Epithelial cell of proximal tubule (primary cell): ENCODE results near the gene SLC12A6. TPM values are rescaled to one million over a fixed set of nuclear protein-coding genes. Genes with fewer than 3 reads are reported as not detected.

ENCODE experiments used
- DNase-seq: peaks from one replicate; pipeline ENCODE4 v3.0.0-alpha.2; 2011; ENCODE audit warnings: low read depth
- H3K4me3 ChIP-seq: 2 replicates; pipeline ENCODE4 v1.5.1; 2011; ENCODE audit warnings: low read depth, mild to moderate bottlenecking, low read length
- CTCF ChIP-seq: conservative IDR thresholded peaks from 2 replicates; pipeline ENCODE4 v1.5.1; 2012; ENCODE audit warnings: low read depth, mild to moderate bottlenecking, low read length
- total RNA-seq: library from RNA; depleted of rRNA; stranded (reverse); fragments of >200 nt; gene quantifications from 2 replicates; pipeline ENCODE4 v1.2.3, GENCODE V29; 2015

SLC12A6 gene
- total RNA-seq, 1 donor from 2014 or later, result 8.3 TPM

DNA sequence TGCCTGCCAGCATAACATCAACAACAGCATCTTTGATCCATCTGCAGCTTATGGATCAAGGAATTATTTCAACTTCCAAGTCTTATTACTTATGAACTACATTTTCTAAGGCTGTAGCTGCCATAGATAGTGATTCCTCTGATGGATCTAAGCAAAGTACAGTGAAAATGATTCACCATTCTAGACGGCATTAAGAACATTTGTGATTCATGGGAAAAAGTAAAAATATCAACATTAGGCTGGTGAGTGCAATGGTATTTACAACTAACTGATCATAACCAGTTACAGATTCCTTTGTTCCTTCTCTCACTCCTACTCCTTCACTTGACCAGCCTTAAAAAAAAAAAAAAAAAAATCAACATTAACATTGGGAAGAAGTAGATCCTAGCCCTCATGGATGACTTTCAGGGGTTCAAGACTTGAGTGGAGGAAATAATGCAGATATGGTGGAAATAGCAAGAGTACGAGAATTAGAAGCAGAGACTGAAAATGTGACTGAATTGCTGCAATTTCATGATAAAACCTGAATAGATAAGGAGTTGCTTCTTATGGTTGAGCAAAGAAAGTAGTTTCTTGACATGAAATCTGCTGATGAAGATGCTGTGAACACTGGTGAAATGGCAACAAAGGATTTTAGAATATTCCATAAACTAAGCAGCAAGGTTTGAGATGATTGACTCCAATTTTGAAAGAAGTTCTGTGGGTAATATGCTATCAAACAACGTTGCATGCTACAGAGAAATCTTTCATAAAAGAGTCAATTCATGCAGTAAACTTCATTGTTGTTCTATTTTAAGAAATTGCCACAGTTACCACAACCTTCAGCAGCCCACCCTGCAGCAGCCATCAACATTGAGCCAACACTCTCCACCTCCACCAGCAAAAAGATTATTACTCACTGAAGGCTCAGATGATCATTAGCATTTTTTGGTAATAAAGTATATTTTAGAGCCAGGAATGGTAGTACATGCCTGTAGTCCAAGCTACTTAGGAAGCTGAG is 22.8 kb downstream of the SLC12A6 start:
- H3K4me3 ChIP-seq, result no peak overlapping the region
- TF ChIP-seq CTCF, result no peak
- DNase-seq, result no peak

- no peak for DNase-seq
- no peak overlapping the region for H3K4me3 ChIP-seq
- TF ChIP-seq CTCF, result no peak
Measured at GRCh38 chr15:34311563-34311962, 26.0 kb downstream of the SLC12A6 start.

GRCh38 chr15:34304613-34305012 is 33.0 kb downstream of the SLC12A6 start:
- no peak for DNase-seq
- TF ChIP-seq CTCF, result no peak
- no peak overlapping the region for H3K4me3 ChIP-seq

DNA sequence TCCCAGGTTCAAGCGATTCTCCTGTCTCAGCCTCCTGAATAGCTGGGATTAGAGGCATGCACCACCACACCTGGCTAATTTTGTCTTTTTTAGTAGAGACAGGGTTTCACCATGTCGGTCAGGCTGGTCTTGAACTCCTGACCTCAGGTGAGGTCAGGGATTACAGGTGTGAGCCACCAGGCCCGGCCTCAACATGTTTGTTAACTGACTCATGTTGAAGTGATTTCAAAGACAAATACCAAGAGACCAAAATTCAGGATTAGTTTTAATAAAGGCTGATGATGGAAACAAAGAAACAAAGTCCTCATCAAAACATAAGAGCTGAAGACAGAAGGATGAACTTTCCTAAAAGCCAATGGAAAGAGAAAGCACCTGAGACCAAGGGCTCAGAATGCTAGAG is 36.5 kb downstream of the SLC12A6 start:
- no peak for DNase-seq
- no peak overlapping the region for H3K4me3 ChIP-seq
- TF ChIP-seq CTCF, result no peak

DNA sequence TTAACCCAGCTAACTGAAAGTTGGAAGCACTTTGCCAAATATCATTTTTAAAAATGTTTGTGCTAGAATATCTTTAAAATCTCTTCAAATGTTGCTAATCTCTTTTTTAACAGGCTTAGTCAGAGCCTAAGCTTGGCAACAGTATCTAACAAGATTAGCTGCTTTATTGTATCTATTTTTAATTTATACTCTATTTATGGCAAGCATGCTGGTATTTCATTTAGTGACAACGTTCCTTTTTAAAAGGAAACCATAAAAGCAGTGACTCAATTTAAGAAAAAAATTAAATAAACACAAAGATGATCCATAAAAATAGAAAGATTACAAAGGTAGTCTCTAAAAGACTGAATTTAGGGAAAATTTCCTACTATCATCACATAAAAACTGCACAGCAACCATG is 40.5 kb downstream of the SLC12A6 start:
- no peak for TF ChIP-seq CTCF
- H3K4me3 ChIP-seq, result no peak overlapping the region
- DNase-seq, result no peak

DNA sequence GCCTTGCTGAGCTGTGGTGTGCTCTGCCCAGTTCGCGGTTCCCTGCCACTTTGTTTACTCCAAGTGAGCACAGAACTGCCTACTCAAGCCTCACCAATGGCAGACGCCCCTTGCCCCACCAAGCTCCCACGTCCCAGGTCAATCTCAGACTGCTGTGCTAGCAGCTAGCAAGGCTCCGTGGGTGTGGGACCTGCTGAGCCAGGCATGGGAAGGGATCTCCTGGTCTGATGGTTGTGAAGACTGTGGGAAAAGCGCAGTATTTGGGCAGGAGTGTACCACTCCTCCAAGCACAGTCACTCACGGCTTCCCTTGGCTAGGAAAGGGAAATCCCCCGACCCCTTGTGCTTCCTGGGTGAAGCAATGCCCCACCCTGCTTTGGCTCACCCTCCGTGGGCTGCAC is 45.0 kb downstream of the SLC12A6 start:
- no peak overlapping the region for H3K4me3 ChIP-seq
- no peak for DNase-seq
- TF ChIP-seq CTCF, result no peak

DNA sequence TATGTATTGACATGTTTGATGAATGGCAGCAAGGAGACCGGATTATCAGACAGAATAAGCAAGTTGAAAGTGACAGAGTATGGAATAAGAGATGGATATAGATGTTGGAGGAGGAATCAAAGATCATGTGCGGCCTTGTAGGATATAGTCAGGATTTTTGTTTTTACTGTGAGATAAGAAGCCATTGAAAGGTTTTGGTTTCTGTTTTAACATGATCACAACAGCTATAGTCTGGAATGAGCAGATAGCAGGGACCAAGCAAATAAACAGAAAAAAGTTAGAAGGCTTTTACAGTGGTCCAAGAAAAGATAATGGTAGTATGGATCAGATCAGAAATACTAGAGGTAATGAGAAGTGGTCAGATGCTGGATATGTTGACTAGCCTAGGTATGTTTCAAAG is 52.6 kb downstream of the SLC12A6 start:
- no peak overlapping the region for H3K4me3 ChIP-seq
- no peak for TF ChIP-seq CTCF
- DNase-seq, result no peak
